HG03045 (cell line): ENCODE results near the gene EDEM2.
"Not testable (repeated sequence)": the region's sequence is repeated elsewhere in the genome, so short reads cannot be mapped to it uniquely, and the experiment has no call there.

Source experiments
- ATAC-seq: cut with Tn5 transposase; IDR thresholded peaks from one replicate; pipeline ENCODE4 v1.9.1; 2021; ENCODE audit warnings: mild to moderate bottlenecking, moderate library complexity; ENCODE audit not compliant: unreplicated experiment

Gene EDEM2

GRCh38 chr20:35146920-35147574, at the start of gene EDEM2:
Gene EDEM2 (minus strand): TSS chr20:35147336. CDS start chr20:35147258, 78 bp downstream.
- ATAC-seq, result peak; percentile 80

- no peak for ATAC-seq
Observed at GRCh38 chr20:35196313-35196712, 49.2 kb upstream of the EDEM2 start.

- not testable (repeated sequence) for ATAC-seq
Observed at GRCh38 chr20:35193031-35193791, 46.1 kb upstream of the EDEM2 start.

GRCh38 chr20:35192118-35192872, 45.2 kb upstream of the EDEM2 start:
- ATAC-seq, result no peak

GRCh38 chr20:35191419-35192117, 44.4 kb upstream of the EDEM2 start:
- ATAC-seq, result no peak

GRCh38 chr20:35190556-35190955, 43.4 kb upstream of the EDEM2 start:
- ATAC-seq, result no peak

- not testable (repeated sequence) for ATAC-seq
Observed at GRCh38 chr20:35189223-35189622, 42.1 kb upstream of the EDEM2 start.

GRCh38 chr20:35187584-35188190, 40.6 kb upstream of the EDEM2 start:
- no peak for ATAC-seq

- ATAC-seq, result not testable (repeated sequence)
Observed at GRCh38 chr20:35186691-35187289, 39.7 kb upstream of the EDEM2 start.

GRCh38 chr20:35181731-35182130, 34.6 kb upstream of the EDEM2 start:
- ATAC-seq, result no peak

- no peak for ATAC-seq
Observed at GRCh38 chr20:35180266-35180665, 33.1 kb upstream of the EDEM2 start.

GRCh38 chr20:35179292-35180212, 32.4 kb upstream of the EDEM2 start:
- ATAC-seq, result no peak

- ATAC-seq, result no peak
Observed at GRCh38 chr20:35176132-35176531, 29.0 kb upstream of the EDEM2 start.

- ATAC-seq, result no peak
Observed at GRCh38 chr20:35174458-35175216, 27.5 kb upstream of the EDEM2 start.

GRCh38 chr20:35173576-35174192, 26.5 kb upstream of the EDEM2 start:
- ATAC-seq, result no peak

- no peak for ATAC-seq
Observed at GRCh38 chr20:35172434-35172806, 25.3 kb upstream of the EDEM2 start.

- ATAC-seq, result no peak
Observed at GRCh38 chr20:35171753-35172433, 24.8 kb upstream of the EDEM2 start, which contains the start of gene PROCR. Gene PROCR (plus strand): TSS chr20:35172072. CDS start chr20:35172155, 83 bp downstream.

GRCh38 chr20:35171438-35171752, 24.3 kb upstream of the EDEM2 start:
- no peak for ATAC-seq
